ENCODE data around the gene KATNBL1. TPM values are rescaled to one million over a fixed set of nuclear protein-coding genes. Genes with fewer than 3 reads are reported as not detected.

The KATNBL1 gene
- total and polyA plus RNA-seq, 9 of the 15 experiments (the other 6 are each of a cell fraction or from before 2014, with no cell fraction given), result 6.6 to 46.0 (median 24.0) TPM

- TF ChIP-seq THRB (CRISPR knock-in tag; conservative IDR thresholded peaks at IDR 0.05) (no peak), MXI1 (IDR thresholded peaks at IDR 0.05; ENCODE audit: low read depth, low read length) (peak; percentile 84), ZNF586 (CRISPR knock-in tag; conservative IDR thresholded peaks at IDR 0.05) (no peak), SAFB (IDR thresholded peaks at IDR 0.05; ENCODE audit: borderline replicate concordance, low read depth, low read length) (no peak), NFE2 (IDR thresholded peaks at IDR 0.05; ENCODE audit: low read depth) (no peak), POLR2AphosphoS5 (IDR thresholded peaks at IDR 0.05; ENCODE audit: control insufficient read depth, insufficient read depth, low read depth, low read length) (peak; percentile 75), BCL6 (CRISPR knock-in tag; IDR thresholded peaks at IDR 0.05) (no peak), TRIM24 (IDR thresholded peaks at IDR 0.05) (no peak), IFI16 (CRISPR knock-in tag; IDR thresholded peaks at IDR 0.05) (no peak), MAFK (IDR thresholded peaks at IDR 0.05; ENCODE audit: low read length) (no peak), KLF6 (CRISPR knock-in tag; IDR thresholded peaks at IDR 0.05; ENCODE audit: borderline replicate concordance) (no peak), SMC3 (conservative IDR thresholded peaks at IDR 0.05; ENCODE audit: insufficient read depth, low read depth, low read length) (no peak), DMBX1 (CRISPR knock-in tag; IDR thresholded peaks at IDR 0.05; ENCODE audit: borderline replicate concordance) (no peak), FIP1L1 (IDR thresholded peaks at IDR 0.05; ENCODE audit: low read depth, low read length, poor library complexity, severe bottlenecking) (no peak), NCOR1 (IDR thresholded peaks at IDR 0.05) (no peak), ZBTB5 (IDR thresholded peaks at IDR 0.05) (peak; percentile 87), ZNF79 (CRISPR knock-in tag; IDR thresholded peaks at IDR 0.05; ENCODE audit: low read depth) (no peak), SMARCA4 (IDR thresholded peaks at IDR 0.05) (no peak), ZBTB43 (CRISPR knock-in tag; IDR thresholded peaks at IDR 0.05) (no peak), SRF (CRISPR knock-in tag; IDR thresholded peaks at IDR 0.05) (peak in 1 of 2 experiments; percentile 90; a peak in 2 of 4 replicates), ZFP91 (CRISPR knock-in tag; IDR thresholded peaks at IDR 0.05) (no peak), IRF2 (CRISPR knock-in tag; IDR thresholded peaks at IDR 0.05) (no peak), SMAD1 (IDR thresholded peaks at IDR 0.05; ENCODE audit: low read depth, low read length, partially characterized antibody) (peak; percentile 7)
Measured at GRCh38 chr15:34101366-34102174, 108.3 kb downstream of the KATNBL1 start, which contains the start of the genes EMC7 and PGBD4 (continued).

All from K562 (cell line).